ENCODE results near the gene ABAT.

- TF ChIP-seq CTCF (IDR thresholded peaks at IDR 0.05; ENCODE audit: poor library complexity) (no peak), EZH2phosphoT487 (IDR thresholded peaks at IDR 0.05; ENCODE audit: low read depth, severe bottlenecking, unreplicated experiment) (no peak)
Observed at GRCh38 chr16:8735574-8735973, 61.2 kb downstream of the ABAT start.
